Activated CD4-positive, alpha-beta T cell treated with anti-CD3 and anti-CD28 coated beads, Interleukin-2, amount 50 U/mL, for 48 hours (primary cell): ENCODE results near the gene CCDC146.
"Not testable (repeated sequence)": the region's sequence is repeated elsewhere in the genome, so short reads cannot be mapped to it uniquely, and the experiment has no call there.

Experiments used
- DNase-seq, 2 experiments: peaks; one replicate each; pipeline ENCODE4 v3.0.0-alpha.2; 2020

CCDC146 gene

DNA sequence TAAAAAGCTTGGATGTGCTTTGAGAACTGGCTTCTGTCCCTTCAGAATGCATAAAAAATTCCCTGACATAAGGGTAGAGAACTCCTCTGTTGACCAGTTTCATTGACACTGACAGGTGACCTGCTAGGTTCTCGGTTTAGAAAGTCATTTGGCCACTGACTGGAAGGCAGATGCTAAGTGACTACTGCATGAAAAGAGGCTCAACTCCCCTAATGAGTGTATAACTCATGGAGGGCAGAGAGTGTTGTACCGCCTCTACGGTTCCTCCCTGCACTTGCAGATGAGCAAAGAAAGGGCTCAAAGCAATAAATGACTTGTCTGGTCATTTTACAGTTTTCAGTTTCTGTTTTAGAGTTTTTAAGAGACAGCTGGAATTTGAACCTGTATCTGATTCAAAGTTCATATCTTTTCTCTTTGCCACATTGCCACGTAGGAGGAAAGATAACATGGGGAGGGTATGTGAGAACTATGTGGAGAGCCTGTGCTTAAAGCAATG lies 80.1 kb downstream of the CCDC146 start:
- DNase-seq: no peak

DNA sequence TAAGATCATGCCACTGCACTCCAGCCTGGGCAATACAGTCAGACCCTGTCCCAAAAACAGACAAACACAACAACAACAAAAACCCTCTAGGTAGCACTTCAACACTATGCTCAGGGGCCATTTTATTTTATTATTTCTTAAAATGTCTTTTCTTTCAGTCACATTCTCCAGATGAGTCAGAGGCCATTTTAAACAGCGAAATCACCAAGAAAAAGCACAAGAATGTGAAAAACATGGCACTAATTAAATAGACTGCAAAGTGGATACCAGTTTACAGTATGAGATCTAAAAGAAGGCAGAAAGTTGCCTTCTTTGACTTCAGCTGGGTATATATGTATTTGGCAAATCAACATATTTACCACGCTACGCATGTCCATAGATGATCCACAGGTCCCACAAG lies 83.3 kb downstream of the CCDC146 start:
- DNase-seq: no peak

DNA sequence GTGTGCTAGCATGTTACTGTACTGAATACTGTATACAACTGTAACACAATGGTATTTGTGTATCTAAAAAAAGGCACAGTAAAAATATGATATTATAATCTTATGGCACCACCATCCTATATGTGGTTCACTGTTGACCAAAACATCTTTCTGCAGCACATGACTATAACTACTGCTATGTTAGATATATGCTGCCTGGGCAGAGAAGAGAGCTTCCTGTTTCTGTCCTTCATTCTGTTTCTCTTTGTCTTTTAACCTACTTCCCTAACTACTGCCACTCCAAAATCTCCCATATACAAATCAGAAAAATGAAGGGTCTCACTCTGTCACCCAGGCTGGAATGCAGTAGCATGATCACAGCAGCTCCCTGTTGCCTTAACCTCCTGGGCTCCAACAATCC lies 86.0 kb downstream of the CCDC146 start:
- DNase-seq: no peak

DNA sequence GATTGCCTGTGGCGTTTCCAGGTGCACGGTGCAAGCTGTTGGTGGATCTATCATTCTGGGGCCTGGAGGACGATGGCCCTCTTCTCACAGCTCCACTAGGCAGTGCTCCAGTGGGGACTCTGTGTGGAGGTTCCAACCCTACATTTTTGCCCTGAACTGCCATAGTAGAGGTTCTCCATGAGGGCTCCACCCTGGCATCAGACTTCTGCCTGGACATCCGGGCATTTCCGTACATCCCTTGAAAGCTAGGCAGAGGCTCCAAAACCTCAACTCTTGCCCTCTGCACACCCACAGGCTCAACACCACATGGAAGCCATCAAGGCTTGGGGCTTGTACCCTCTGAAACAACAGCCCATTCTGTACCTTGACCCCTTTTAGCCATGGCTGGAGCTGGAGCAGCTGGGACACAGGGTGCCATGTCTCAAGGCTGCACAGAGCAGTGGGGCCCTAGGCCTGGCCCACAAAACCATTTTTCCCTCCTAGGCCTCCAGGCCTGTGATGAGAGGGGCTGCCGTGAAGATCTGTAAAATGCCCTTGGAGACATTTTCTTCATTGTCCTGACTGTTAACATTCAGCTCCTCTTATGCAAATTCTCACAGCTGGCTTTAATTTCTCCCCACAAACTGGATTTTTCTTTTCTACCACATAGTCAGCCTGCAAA lies 87.2 kb downstream of the CCDC146 start:
- DNase-seq: no peak

DNA sequence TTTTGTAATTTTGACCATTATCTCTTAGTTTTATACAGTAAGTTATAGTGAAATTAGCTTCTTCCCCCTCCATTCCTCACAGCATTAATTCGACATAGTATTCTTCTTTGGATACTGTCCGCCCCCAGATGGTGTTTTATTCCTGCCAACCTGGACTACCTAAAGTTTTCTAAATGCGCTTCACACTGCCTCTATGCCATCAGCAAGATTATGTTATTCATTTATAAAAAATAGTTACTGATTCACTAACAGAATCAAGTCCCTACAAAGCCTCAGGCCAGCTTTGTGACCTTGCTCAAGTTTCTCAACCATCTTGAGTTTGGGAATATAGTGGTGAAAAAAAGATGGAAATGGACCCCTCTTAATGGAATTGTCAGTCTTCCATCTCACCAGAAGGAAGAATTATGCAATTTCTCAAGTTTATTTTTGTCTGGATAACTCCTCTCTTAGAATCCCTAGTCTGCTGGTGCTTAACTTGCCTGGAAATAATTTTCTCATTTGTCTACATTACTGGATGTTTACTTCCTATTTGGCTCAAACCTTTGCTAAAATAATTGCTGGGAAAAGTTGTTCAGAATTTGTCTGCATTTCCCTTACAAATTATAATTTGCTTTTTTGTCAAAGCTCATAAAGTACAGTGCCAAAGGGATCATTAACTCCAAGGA lies 93.9 kb downstream of the CCDC146 start:
- DNase-seq: no peak

DNA sequence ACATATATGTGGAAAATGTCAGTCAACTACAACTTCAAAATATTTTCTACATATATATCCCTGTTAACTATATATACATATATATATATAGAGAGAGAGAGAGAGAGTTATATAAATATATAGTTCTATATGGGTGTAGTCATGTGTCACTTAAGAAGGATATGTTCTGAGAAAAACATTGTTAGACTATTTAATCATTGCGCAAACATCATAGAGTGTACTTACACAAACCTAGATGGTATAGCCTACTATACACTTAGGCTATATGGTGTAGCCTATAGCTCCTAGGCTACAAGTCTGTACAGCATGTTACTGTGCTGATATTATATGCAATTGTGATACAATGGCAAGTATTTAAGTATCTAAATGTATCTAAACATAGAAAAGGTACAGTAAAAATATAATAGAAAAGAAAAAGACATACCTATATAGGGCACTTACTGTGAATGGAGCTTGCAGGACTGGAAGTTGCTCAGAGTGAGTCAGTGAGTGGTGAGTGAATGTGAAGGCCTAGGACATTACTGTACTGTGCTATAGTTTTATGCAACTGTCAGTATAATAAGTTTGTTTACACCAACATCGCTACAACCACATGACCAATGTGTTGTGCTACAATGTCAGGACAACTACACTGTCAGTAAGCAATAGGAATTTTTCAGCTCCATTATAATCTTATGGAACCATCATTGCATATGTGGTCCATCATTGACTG lies 95.2 kb downstream of the CCDC146 start:
- DNase-seq: no peak

DNA sequence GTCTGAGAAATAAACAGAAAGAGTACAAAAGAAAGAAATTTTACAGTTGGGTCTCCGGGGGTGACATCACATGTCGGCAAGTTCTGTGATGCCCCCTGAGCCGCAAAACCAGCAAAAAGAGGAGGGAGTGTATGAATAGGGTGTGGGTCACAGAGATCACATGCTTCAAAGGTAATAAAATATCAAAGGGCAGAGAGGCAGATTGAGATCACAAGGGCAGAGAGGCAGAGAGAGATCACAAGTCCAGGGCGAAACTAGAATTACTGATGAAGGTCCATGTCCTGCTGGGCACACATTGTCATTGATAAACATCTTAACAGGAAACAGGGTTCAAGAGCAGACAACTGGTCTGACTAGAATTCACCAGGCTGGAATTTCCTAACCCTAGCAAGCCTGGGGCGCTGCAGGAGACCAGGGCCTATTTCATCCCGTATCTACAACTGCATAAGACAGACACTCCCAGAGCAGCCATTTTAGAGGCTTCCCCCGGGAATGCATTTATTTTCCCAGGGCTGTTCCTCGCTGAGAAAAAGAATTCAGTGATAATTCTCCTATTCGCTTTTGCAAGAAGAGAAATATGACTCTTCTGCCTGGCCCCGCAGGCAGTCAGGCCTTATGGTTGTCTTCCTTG lies 97.4 kb downstream of the CCDC146 start:
- not testable (repeated sequence) for DNase-seq

DNA sequence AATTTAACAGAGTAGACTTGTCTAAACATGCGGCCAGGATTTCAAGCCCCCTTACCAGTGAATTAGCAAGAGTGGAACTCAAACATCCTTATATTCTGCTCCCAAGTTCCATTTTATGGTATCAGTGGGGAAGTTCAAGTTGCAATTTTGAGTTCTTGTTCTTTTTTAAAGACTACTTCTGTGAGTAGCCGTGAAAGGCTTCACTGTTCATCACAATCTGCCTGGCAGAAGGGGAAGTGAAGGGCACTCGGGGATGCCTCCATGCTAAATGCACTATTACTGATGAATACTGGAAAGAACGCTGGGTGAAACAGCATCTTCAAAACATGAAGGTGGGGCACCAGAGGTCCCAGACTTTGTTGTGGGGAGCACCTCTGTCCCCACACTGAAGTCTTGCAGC lies 99.7 kb downstream of the CCDC146 start:
- no peak for DNase-seq

DNA sequence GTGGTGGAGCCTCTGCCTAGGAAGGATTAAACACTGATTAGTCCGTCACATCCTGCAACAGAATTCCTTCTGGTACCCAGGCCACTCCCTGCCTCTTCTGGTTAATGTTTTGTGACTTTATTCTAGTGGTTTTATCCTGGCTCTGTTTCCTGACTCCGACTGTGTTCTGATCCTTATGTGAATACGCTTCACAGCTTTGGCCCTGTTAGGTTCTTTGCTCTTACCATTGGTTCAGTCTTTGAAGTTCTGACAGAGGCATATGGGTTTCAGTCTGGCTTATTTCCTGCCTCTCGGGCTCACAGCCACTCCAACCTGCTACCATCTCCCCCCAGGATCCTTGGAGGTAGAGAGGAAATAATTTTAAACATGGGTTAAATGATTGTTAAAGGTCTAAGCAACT lies 100.4 kb downstream of the CCDC146 start:
- no peak for DNase-seq

DNA sequence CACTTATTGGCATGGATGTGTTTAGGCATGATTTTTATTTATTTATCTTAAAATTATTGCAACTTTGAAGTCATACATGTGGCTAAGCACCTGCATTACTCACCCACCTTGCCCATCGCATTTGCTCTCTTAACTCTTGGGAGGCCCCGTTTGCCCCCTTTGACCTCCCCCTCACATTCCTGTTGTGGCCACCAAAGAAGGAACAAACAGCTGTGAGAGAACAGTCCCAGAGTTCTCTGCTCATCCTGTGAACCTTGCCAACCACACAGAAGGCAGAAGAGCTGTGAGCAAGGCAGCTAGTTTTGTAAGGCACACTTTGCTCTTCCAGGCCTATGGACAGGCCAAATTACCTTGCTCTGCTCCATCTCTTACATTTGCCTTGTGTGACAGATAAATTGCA lies 100.8 kb downstream of the CCDC146 start:
- DNase-seq: no peak

DNA sequence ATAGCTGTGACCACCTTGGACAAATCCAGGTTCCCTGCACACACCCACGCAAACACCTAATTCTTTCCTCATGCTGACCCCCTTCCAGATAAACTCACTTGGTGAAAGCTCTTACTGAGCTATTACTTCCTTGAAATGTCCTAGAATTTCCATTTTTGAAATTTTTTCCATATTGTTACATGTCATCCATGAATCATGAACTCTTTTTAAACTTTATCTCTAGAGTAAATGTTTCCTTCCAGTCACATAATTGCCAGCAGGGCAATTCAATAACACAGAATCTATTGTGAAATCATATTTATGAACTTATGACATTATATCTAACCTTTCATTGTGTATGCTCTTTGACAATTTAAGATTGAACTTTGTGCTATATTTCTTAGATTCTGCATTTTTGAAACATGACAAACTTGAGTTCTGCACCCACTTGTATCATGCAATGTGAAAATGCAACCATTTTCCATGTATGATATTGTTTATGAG lies 104.0 kb downstream of the CCDC146 start:
- no peak for DNase-seq

DNA sequence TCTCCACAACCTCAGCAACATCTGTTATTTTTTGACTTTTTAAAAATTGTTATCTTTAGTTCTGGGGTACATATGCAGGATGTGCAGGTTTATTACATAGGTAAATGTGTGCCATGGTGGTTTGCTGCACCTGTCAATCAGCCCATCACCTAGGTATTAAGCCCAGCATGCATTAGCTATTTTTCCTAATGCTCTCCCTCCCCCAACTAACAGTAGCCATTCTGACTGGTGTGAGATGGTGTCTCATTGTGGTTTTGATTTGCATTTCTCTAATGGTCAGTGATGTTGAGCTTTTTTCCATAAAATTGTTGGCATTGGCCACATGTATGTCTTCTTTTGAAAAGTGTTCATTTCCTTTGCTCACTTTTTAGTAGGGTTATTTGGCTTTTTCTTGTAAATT lies 106.4 kb downstream of the CCDC146 start:
- DNase-seq: not testable (repeated sequence)

DNA sequence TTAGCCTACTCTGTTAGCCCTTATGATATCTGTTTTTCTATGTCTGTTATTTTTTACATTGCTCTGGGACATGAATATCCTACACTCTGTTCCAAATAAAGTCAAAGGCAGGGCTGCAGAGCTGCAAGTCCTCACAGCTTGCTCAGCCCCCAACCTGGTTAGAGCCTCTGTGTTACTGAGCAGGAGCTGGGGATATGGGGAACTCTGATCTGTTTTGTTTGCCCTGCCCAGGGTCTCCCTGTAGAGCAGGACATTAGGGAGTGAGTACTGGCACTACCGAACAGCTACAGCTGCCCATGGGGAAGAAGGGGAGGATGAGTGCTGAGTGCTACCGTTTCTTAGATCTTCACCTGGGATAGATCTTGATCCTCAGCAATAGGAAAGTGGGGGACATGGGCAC lies 110.1 kb downstream of the CCDC146 start:
- no peak for DNase-seq

DNA sequence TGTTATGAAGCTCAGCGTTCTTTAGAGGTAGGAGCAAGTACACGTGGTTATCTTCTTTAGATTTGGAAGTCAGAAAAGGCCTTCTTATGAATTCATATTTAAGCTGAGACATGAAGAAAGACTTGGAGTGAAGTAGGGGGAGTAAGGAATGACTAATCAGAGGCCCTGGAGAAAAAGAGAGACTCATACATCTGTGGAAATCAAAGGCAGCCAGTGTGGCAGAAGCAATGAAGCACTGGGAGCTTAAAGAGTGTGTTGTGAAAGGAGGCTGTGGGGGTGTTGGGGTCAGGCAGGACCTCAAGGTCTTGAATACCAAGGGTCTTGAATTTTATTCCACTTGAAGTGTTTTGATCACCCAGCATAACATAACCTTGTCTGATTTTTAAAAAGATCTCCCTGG lies 112.9 kb downstream of the CCDC146 start:
- no peak for DNase-seq

DNA sequence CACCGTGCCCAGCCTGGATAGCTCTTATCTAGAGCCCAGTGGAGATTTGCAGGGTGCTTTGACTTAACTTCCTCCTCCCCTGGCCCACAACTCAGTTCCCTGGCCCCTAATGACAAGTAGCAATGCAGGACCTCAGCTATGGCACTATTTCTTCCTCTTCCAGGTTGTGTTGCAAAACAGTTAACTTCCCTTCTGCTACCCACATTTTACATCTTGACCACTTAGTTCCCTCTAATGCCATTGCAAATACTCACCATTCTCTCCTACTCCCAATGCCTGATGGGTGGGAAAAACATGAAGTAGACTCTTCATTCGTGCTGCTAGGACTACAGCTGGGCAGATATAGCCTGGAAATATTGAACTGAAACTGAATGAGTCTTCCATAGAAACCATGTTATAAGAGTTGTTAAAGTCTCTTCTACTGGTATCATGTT lies 116.3 kb downstream of the CCDC146 start:
- no peak for DNase-seq

DNA sequence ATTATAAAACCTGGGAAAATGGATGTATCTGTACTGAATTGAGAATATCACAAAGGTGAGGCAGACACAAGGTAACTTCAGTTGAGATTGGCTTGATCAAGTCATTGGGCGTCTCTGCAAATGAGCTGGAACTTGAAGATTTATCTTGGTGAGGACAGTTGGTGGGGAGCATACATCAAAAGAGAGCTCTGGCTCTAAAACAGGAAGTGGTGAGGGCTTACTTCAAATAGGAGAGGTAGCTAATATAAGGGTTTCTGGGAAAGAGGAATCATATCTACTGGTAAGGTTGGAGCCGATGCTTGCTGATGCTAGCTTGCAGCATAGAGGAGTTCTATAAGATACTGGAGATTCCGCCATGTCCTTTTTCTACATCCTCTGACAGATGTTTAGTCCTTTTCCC lies 117.1 kb downstream of the CCDC146 start:
- DNase-seq: no peak

DNA sequence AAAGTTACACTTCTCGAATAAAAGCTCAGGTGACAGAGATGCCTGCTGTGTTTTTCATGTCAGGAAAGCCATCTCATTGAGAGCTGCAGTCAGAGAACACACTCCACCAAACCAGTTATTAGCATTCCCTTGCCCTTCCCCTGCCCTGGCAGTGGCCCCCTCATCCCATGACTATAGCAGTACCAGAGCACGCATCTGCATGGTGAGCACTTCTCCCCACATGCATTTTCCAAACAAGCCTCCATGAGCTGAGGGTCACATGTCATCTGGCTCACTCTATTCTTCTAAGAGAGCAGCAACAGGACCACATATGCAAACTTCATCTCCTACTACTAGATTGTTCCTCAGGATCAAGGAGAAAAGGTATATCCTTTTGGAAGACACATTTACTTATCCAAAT lies 119.7 kb downstream of the CCDC146 start:
- no peak for DNase-seq

DNA sequence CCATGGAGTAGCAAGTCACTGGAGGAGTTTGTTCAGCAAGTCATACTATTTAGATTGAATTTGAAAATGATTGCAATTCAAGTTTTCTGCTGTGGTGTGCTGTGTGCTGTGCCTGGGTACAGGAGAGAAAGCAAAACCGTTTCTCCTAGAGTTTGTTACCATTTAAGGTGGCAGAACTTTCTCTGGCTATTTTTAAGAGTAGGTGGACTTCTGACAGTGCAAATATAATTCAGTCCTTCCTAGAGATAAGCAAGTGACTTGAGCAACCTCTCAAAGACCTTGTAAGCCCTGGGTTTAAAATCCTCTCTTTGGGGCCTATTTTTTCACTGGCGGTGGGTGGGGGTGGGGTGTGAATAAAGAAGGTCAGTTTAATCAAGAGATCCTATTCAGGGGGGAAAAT lies 120.1 kb downstream of the CCDC146 start:
- no peak for DNase-seq

DNA sequence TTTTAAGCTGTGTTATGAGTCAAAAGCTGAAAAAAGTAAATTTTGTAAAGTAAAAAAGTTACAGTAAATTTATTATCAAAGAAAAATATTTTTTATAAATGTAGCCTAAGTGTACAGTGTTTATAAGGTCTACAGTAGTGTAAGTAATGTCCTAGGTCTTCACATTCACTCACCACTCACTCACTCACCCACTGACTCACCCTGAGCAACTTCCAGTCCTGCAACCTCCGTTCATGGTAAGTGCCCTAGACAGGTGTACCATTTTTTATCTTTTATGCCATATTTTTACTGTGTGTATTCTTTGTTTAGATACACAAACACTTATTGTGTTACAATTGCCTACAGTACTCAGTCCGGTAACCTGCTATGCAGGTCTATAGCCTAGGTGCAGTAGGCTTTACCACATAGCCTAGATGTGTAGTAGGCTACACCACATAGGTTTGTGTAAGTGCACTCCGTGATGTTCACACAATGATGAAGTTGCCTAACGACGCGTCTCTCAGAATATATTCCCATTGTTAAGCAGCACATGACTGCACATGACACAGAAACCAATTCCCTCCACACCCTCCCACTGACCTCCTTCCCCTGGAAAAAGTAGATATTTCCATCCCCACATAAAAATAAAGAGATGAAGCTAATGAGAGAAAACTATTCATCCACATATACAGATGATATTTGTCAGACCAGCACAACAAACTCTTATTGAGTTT lies 122.0 kb downstream of the CCDC146 start:
- DNase-seq: no peak

DNA sequence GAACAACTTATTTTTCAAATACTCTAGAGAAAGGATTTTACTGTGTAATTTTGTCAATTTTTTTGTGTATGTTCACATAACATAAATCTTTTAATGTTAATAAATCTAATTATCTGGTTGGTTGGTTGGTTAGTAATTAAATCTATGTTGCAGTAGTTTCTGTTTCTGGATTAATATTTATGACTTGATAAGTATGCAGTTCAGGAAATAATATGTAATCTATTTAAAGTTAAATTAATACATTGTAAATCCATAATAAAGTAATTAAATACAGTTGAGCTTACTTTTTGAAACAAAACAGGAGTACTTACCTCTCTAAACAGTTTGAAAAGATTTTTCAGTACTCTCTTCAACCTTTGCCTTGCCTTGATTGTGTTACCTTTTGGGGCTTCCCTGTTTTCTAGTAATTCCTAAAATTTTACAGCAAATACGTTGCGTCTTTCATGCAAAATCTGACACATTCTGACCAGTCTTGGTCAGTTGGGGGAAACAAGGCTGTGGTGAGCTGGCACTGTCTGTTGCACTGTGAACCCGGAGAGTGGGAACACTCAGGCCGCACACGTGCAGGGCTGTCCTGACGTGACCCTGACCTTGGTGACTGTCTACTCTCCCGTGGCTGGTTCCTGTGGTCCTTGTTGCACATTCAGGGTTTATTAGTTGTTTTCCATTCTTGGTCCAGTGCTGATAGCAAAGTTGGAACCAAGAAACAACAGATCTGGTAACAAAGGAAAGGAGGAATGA lies 122.8 kb downstream of the CCDC146 start:
- no peak for DNase-seq

DNA sequence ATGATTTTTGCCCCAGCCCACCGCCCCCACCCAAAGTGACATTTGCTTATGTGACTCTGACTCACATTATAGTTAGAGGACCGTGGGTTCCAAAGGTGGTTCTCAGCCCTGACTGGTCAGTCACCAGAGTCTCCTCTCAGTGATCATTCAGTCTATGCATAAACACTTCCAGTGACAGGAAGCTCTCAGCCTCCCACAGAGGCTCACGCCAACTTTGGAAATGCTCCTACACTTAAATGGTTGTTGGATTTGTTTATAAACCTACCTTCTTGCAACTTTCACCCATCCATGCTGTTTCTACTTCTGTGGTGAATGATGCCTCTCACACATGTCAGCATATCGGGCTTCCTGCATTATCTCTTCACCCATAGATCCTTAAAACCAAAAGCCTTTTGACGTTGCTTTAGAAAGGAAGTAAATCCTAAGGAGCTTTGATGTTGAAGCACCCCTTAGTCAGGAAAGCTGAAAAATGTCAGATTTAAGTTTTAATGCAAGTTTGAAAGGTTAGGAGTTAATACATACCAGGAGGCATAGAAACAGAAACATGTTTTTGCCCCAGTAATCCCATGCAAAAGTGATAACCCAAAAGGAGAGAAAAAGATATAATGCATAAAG lies 123.7 kb downstream of the CCDC146 start:
- no peak for DNase-seq
